Thoracic aorta (tissue), 2 donors: ENCODE data around the gene CACNA1B. TPM values are rescaled to one million over a fixed set of nuclear protein-coding genes. Genes with fewer than 3 reads are reported as not detected.

Experiments
- ATAC-seq: fragments of 150-250 bp; one replicate; pipeline ENCODE4 v1.8.0; 2017; ENCODE audit warnings: low read depth; ENCODE audit not compliant: insufficient number of reproducible peaks, low FRiP score
- DNase-seq: peaks from one replicate; pipeline ENCODE4 v3.0.0-alpha.2; 2020; ENCODE audit warnings: low spot score
- H3K27ac ChIP-seq, 2 donors: fragments of 200-600 bp; sonication (generic); 1 replicate in 1 of 2; 2 replicates in 1 of 2; pipeline ENCODE4 v1.5.1; 2016; ENCODE audit warnings: mild to moderate bottlenecking in 2 of 2, moderate library complexity in 2 of 2
- H3K27me3 ChIP-seq: fragments of 200-600 bp; sonication (generic); replicated peaks from 2 replicates; pipeline ENCODE4 v1.6.0; 2016; ENCODE audit warnings: mild to moderate bottlenecking; ENCODE audit not compliant: insufficient read depth
- H3K36me3 ChIP-seq: fragments of 200-600 bp; sonication (generic); one replicate; pipeline ENCODE4 v1.5.1; 2016
- H3K4me1 ChIP-seq, 2 donors: fragments of 200-600 bp; sonication (generic); 1 replicate in 1 of 2; 2 replicates in 1 of 2; pipeline versions ENCODE4 v1.5.1 to v1.6.0; 2016; ENCODE audit warnings: low read depth in 2 of 2, mild to moderate bottlenecking in 1 of 2; ENCODE audit not compliant: control insufficient read depth in 1 of 2
- H3K4me3 ChIP-seq: fragments of 200-600 bp; sonication (generic); 2 replicates; pipeline ENCODE4 v1.5.1; 2016; ENCODE audit warnings: mild to moderate bottlenecking
- H3K9me3 ChIP-seq: fragments of 200-600 bp; sonication (generic); 2 replicates; pipeline ENCODE4 v1.5.1; 2016
- total RNA-seq, 2 donors: library from RNA; depleted of rRNA; stranded (reverse); fragments of >200 nt; gene quantifications; one replicate each; pipeline versions ENCODE4 v1.1.0 to v1.2.3, GENCODE V29; 2016
- TF ChIP-seq, protein P1 (sequence below): fragments of 200-600 bp; sonication (generic); IDR thresholded peaks from one replicate; pipeline ENCODE4 v1.5.1; 2019; ENCODE audit warnings: antibody characterized with exemption

Gene CACNA1B
- total RNA-seq, 2 donors from 2014 or later: 0.07 to 0.14 TPM

- Histone ChIP-seq H3K4me3 (no peak overlapping the region), H3K9me3 (no peaks in the 10 kb centered on the region), H3K27me3 (no peaks in the 10 kb centered on the region), H3K4me1 (no peaks in the 10 kb centered on the region), H3K36me3 (no peaks in the 10 kb centered on the region), H3K27ac (no peak overlapping the region)
- ATAC-seq (no peak), DNase-seq (no peak)
- TF ChIP-seq, protein P1, sequence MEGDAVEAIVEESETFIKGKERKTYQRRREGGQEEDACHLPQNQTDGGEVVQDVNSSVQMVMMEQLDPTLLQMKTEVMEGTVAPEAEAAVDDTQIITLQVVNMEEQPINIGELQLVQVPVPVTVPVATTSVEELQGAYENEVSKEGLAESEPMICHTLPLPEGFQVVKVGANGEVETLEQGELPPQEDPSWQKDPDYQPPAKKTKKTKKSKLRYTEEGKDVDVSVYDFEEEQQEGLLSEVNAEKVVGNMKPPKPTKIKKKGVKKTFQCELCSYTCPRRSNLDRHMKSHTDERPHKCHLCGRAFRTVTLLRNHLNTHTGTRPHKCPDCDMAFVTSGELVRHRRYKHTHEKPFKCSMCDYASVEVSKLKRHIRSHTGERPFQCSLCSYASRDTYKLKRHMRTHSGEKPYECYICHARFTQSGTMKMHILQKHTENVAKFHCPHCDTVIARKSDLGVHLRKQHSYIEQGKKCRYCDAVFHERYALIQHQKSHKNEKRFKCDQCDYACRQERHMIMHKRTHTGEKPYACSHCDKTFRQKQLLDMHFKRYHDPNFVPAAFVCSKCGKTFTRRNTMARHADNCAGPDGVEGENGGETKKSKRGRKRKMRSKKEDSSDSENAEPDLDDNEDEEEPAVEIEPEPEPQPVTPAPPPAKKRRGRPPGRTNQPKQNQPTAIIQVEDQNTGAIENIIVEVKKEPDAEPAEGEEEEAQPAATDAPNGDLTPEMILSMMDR: no peak
Observed at GRCh38 chr9:138070815-138071214, 193.2 kb downstream of the CACNA1B start.

DNA sequence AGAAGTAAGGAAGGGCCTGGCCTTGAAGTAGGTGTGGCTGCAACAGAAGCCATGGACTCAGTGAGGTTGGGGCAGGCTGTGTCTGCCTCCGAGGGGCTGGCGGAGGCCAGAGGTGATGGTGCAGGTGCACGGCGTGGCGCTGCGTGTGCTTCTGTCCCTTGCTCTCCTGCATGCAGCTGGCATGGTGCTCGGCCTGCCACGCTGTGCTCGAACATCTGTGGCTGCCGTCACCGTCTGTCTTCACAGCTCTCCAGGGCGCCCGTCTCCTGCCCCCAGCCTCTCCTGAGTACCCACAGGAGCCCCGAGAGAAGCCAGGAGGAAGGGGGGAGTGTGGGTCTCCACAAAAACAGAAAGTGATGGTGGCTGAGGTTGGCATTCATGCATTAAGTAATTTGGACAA is 193.7 kb downstream of the CACNA1B start:
- no peaks in the 10 kb centered on the region for H3K27me3 ChIP-seq
- no peak overlapping the region for H3K4me3 ChIP-seq
- H3K36me3 ChIP-seq: no peaks in the 10 kb centered on the region
- TF ChIP-seq, protein P1: no peak
- H3K9me3 ChIP-seq: no peaks in the 10 kb centered on the region
- no peaks in the 10 kb centered on the region for H3K4me1 ChIP-seq
- H3K27ac ChIP-seq: no peak overlapping the region
- no peak for ATAC-seq
- no peak for DNase-seq

DNA sequence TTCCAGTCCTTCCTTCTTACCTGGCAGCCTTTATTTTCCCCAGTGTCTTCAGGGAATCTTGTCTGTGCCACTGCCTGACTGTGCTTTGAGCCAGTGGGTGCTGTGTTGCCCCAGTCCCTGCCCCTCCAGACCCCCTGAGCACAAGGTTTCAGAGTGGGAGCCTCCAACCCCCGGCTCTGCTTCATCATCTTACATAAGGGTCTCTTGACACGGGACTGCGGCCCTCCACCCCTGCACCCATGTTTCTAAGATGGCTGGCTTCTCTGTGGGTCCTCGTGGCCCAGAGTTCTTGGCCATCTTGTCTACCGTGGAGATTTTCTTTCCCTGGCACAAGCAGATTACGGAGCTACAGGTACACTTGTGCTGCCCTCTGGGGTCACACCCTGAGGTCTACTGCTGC is 194.1 kb downstream of the CACNA1B start:
- Histone ChIP-seq H3K9me3 (no peaks in the 10 kb centered on the region), H3K4me1 (no peaks in the 10 kb centered on the region), H3K4me3 (no peak overlapping the region), H3K27me3 (no peaks in the 10 kb centered on the region), H3K27ac (no peak overlapping the region), H3K36me3 (no peaks in the 10 kb centered on the region)
- DNase-seq (no peak), ATAC-seq (no peak)
- TF ChIP-seq, protein P1: no peak

GRCh38 chr9:138072161-138072842 is 194.7 kb downstream of the CACNA1B start:
- no peak overlapping the region for H3K27ac ChIP-seq
- H3K9me3 ChIP-seq: no peaks in the 10 kb centered on the region
- TF ChIP-seq, protein P1: no peak
- DNase-seq (no peak), ATAC-seq (no peak)
- no peak overlapping the region for H3K4me3 ChIP-seq
- H3K36me3 ChIP-seq: no peaks in the 10 kb centered on the region
- H3K27me3 ChIP-seq: no peaks in the 10 kb centered on the region
- H3K4me1 ChIP-seq: no peaks in the 10 kb centered on the region

DNA sequence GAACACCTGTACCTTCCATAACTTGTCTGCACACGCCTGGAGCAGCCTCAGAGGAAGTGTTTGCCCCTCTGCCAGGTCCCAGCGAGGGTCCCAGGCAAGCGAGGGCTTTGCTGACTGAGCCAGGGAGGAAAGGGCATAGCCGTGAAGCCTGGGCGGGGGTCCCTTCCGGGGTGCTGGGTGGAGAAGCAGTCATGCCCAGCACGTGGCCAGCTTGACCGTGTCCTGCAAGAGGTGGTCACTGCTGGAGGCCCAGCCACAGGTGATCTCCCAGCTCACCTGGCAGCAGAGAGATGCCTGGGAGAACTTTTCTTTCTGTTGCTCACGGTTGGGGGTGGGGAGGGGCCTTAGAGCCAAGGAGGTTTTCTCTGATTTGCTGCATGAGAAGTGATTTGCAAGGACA is 195.3 kb downstream of the CACNA1B start:
- Histone ChIP-seq H3K27me3 (no peaks in the 10 kb centered on the region), H3K4me3 (no peak overlapping the region), H3K27ac (no peak overlapping the region), H3K36me3 (no peaks in the 10 kb centered on the region), H3K9me3 (no peaks in the 10 kb centered on the region), H3K4me1 (no peaks in the 10 kb centered on the region)
- DNase-seq (no peak), ATAC-seq (no peak)
- TF ChIP-seq, protein P1: no peak
